ENCODE measurements around the gene TMEM132D. TPM values are rescaled to one million over a fixed set of nuclear protein-coding genes. Genes with fewer than 3 reads are reported as not detected.

TMEM132D gene
- total RNA-seq, 1 experiment from 2014 or later = 1.4 TPM

GRCh38 chr12:129631316-129631715 lies 272.5 kb downstream of the TMEM132D start (continued):
- TF ChIP-seq, protein P1, sequence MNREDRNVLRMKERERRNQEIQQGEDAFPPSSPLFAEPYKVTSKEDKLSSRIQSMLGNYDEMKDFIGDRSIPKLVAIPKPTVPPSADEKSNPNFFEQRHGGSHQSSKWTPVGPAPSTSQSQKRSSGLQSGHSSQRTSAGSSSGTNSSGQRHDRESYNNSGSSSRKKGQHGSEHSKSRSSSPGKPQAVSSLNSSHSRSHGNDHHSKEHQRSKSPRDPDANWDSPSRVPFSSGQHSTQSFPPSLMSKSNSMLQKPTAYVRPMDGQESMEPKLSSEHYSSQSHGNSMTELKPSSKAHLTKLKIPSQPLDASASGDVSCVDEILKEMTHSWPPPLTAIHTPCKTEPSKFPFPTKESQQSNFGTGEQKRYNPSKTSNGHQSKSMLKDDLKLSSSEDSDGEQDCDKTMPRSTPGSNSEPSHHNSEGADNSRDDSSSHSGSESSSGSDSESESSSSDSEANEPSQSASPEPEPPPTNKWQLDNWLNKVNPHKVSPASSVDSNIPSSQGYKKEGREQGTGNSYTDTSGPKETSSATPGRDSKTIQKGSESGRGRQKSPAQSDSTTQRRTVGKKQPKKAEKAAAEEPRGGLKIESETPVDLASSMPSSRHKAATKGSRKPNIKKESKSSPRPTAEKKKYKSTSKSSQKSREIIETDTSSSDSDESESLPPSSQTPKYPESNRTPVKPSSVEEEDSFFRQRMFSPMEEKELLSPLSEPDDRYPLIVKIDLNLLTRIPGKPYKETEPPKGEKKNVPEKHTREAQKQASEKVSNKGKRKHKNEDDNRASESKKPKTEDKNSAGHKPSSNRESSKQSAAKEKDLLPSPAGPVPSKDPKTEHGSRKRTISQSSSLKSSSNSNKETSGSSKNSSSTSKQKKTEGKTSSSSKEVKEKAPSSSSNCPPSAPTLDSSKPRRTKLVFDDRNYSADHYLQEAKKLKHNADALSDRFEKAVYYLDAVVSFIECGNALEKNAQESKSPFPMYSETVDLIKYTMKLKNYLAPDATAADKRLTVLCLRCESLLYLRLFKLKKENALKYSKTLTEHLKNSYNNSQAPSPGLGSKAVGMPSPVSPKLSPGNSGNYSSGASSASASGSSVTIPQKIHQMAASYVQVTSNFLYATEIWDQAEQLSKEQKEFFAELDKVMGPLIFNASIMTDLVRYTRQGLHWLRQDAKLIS (CRISPR knock-in tag; IDR thresholded peaks at IDR 0.05; ENCODE audit: borderline replicate concordance) = no peak
- no peak for TF ChIP-seq ZNF425 (CRISPR knock-in tag; conservative IDR thresholded peaks at IDR 0.05)

DNA sequence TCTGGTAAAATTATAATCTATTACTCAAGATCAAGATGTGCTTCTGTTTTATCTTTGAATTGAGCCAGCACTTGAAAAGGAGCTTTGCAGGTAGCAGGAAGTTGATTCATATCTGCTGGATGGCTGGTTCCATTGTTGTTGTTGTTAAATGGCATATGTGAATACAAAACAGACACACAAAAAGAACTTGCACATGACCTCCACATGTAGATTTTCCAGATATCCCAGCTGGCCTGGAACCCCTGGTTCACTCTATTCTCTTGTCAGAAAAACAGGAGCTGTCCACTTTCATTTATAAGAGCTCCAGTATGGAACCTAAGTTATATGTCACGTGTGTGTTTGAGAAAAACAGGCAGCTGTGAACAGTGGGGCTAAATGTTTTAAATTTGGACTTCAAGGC lies 273.9 kb downstream of the TMEM132D start:
- Mint-ChIP-seq H3K4me1 (no peaks in the 10 kb centered on the region; the same call in none of the 2 replicates), H3K27me3 (ENCODE audit: low read depth) (peaks cover 16% of the 10 kb centered on the region), H3K4me3 (no peak overlapping the region), H3K27ac (no peak overlapping the region), H3K36me3 (peaks cover 79% of the 10 kb centered on the region), H3K9me3 (peaks cover 84% of the 10 kb centered on the region)
- DNase-seq (ENCODE audit: low spot score) (no peak), ATAC-seq (no peak)
- POLR2A ChIA-PET = no interaction called here
- CTCF ChIA-PET = no interaction called here
- no peak for TF ChIP-seq NFATC4 (CRISPR knock-in tag; IDR thresholded peaks at IDR 0.05)
- TF ChIP-seq NR2C2 (CRISPR knock-in tag; IDR thresholded peaks at IDR 0.05) = no peak
- no peak for TF ChIP-seq TEAD1 (CRISPR knock-in tag; IDR thresholded peaks at IDR 0.05)
- no peak for TF ChIP-seq ZBTB43 (CRISPR knock-in tag; IDR thresholded peaks at IDR 0.05)
- TF ChIP-seq, protein P2, sequence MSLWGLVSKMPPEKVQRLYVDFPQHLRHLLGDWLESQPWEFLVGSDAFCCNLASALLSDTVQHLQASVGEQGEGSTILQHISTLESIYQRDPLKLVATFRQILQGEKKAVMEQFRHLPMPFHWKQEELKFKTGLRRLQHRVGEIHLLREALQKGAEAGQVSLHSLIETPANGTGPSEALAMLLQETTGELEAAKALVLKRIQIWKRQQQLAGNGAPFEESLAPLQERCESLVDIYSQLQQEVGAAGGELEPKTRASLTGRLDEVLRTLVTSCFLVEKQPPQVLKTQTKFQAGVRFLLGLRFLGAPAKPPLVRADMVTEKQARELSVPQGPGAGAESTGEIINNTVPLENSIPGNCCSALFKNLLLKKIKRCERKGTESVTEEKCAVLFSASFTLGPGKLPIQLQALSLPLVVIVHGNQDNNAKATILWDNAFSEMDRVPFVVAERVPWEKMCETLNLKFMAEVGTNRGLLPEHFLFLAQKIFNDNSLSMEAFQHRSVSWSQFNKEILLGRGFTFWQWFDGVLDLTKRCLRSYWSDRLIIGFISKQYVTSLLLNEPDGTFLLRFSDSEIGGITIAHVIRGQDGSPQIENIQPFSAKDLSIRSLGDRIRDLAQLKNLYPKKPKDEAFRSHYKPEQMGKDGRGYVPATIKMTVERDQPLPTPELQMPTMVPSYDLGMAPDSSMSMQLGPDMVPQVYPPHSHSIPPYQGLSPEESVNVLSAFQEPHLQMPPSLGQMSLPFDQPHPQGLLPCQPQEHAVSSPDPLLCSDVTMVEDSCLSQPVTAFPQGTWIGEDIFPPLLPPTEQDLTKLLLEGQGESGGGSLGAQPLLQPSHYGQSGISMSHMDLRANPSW (CRISPR knock-in tag; conservative IDR thresholded peaks at IDR 0.05; ENCODE audit: low read depth) = no peak
- TF ChIP-seq, protein P3, sequence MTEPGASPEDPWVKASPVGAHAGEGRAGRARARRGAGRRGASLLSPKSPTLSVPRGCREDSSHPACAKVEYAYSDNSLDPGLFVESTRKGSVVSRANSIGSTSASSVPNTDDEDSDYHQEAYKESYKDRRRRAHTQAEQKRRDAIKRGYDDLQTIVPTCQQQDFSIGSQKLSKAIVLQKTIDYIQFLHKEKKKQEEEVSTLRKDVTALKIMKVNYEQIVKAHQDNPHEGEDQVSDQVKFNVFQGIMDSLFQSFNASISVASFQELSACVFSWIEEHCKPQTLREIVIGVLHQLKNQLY (CRISPR knock-in tag; IDR thresholded peaks at IDR 0.05) = no peak
- TF ChIP-seq ZNF416 (CRISPR knock-in tag; IDR thresholded peaks at IDR 0.05) = no peak
- TF ChIP-seq USF1 (CRISPR knock-in tag; IDR thresholded peaks at IDR 0.05) = no peak
- TF ChIP-seq USF2 (CRISPR knock-in tag; IDR thresholded peaks at IDR 0.05) = no peak
- TF ChIP-seq, protein P4, sequence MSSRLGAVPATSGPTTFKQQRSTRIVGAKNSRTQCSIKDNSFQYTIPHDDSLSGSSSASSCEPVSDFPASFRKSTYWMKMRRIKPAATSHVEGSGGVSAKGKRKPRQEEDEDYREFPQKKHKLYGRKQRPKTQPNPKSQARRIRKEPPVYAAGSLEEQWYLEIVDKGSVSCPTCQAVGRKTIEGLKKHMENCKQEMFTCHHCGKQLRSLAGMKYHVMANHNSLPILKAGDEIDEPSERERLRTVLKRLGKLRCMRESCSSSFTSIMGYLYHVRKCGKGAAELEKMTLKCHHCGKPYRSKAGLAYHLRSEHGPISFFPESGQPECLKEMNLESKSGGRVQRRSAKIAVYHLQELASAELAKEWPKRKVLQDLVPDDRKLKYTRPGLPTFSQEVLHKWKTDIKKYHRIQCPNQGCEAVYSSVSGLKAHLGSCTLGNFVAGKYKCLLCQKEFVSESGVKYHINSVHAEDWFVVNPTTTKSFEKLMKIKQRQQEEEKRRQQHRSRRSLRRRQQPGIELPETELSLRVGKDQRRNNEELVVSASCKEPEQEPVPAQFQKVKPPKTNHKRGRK (CRISPR knock-in tag; IDR thresholded peaks at IDR 0.05; ENCODE audit: borderline replicate concordance) = no peak
- TF ChIP-seq FOXK1 (CRISPR knock-in tag; IDR thresholded peaks at IDR 0.05) = no peak
- TF ChIP-seq NR3C1 (CRISPR knock-in tag; conservative IDR thresholded peaks at IDR 0.05; ENCODE audit: low read depth) = no peak
- no peak for TF ChIP-seq ZNF671 (CRISPR knock-in tag; IDR thresholded peaks at IDR 0.05)
- no peak for TF ChIP-seq JAZF1 (CRISPR knock-in tag; IDR thresholded peaks at IDR 0.05)
- no peak for TF ChIP-seq RELA (CRISPR knock-in tag; IDR thresholded peaks at IDR 0.05; ENCODE audit: borderline replicate concordance)
- no peak for TF ChIP-seq PREB (CRISPR knock-in tag; IDR thresholded peaks at IDR 0.05; ENCODE audit: borderline replicate concordance)

All from WTC11 (cell line).